Measurements from ENCODE around the gene AQP2.
A peak's percentile ranks its signal among the peaks of the same experiment; 100 is the strongest.

Gene AQP2

DNA sequence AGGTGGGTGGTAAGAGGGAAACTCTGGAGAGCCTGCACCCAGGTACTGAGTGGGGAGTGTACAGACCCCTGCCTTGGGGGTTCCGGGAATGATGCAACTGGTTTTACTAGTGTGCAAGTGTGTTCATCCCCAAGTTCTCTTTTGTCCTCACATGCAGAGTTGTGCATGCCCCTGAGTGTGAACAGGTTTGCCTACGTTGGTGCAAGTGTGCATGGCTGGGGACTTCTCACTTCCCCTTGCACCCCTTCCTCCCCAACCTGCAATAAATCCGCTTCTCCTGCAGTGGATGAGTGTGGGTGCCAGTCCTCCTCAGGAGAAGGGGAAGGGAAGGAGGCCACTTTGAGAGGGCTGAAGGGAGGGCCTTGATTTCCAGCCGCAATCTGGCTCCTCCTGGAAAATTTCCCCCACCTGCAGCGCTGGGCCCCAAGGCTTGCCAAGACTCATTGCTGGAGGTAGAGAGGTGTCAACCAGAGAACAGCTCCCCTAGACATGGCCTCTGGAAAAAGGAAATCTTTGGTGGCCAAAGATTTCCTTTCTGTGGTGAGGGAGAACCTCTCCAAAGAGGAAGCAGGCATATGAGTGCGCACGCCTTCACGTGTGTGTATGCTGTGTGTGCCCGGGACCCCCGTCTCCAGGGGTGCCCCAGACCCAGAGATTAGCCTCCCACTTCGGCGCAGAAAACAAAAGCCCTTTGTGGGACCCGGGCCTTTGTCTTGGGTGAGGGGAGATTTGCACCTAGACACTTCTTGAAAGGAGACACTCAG, 5.5 kb downstream of the AQP2 start:
- H3K4me3 ChIP-seq (ENCODE audit: low read depth, low read length) = no peak overlapping the region
- DNase-seq (ENCODE audit: low read depth) = no peak
- TF ChIP-seq, protein P1, sequence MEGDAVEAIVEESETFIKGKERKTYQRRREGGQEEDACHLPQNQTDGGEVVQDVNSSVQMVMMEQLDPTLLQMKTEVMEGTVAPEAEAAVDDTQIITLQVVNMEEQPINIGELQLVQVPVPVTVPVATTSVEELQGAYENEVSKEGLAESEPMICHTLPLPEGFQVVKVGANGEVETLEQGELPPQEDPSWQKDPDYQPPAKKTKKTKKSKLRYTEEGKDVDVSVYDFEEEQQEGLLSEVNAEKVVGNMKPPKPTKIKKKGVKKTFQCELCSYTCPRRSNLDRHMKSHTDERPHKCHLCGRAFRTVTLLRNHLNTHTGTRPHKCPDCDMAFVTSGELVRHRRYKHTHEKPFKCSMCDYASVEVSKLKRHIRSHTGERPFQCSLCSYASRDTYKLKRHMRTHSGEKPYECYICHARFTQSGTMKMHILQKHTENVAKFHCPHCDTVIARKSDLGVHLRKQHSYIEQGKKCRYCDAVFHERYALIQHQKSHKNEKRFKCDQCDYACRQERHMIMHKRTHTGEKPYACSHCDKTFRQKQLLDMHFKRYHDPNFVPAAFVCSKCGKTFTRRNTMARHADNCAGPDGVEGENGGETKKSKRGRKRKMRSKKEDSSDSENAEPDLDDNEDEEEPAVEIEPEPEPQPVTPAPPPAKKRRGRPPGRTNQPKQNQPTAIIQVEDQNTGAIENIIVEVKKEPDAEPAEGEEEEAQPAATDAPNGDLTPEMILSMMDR (conservative IDR thresholded peaks at IDR 0.05; ENCODE audit: low read depth, low read length) = no peak

DNA sequence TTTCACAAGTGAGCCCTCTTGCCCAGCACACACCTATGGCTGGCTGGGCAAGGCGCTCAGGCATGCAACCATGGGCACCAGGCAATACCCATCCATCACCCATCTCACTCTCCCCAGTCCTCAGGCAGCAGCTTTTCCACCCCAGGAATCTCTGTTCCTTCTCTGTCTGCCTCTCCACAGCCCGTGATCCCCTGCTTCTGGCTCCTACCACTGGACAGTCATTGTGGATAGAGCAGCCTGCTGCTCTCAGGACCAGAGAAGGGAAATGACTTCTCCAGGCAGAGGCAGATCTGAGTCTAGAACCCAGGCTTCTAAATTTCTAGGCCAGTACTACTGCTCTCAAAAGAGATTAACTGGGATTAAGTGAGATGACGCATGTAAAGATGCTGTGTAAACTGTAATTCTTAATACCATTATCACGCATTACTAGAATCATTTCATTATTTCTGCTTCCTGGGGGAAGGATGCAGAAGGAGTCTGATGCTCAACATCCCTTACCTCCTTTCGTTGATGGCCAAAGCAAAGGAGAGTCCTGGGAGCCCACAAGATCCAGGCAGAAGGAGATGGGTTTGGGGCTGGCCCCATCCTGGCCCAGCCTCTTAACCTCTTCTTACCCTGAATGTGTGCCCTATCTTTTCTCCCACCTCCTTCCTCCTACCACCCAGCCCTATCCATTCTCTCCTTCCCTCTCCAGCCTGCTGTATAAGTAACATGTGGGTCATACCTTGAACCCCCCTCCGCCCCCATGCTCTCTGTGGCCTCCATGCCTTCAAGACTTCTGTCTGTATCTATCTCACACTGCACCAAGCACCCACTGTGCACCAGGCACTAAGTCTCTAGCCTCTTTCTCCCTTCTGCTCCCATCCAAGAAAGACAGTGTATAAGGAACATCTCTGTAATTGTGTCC, 6.4 kb downstream of the AQP2 start:
- TF ChIP-seq, protein P1 (conservative IDR thresholded peaks at IDR 0.05; ENCODE audit: low read depth, low read length) = no peak
- no peak for DNase-seq (ENCODE audit: low read depth)
- H3K4me3 ChIP-seq (ENCODE audit: low read depth, low read length) = no peak overlapping the region

DNA sequence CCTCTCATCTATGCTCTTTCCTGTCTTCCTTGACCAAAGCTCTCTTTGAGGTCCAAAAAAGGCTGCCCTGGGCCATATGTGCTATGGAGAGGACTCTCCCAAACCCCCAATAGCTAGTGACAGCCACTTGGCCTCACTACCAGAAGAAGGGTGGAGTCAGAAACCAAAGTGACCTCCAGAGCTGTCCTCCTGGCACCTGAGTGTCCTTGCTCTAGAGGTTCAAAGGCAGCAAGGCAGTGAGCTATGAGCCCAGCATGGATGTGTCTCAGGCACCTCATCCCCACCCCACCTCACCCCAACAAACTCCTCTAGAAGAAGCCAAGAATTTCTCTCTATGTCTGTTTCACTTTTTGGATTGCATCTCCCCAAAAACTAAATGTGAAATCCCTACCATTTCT, 7.0 kb downstream of the AQP2 start:
- TF ChIP-seq, protein P1 (conservative IDR thresholded peaks at IDR 0.05; ENCODE audit: low read depth, low read length) = no peak
- DNase-seq (ENCODE audit: low read depth) = no peak
- no peak overlapping the region for H3K4me3 ChIP-seq (ENCODE audit: low read depth, low read length)

DNA sequence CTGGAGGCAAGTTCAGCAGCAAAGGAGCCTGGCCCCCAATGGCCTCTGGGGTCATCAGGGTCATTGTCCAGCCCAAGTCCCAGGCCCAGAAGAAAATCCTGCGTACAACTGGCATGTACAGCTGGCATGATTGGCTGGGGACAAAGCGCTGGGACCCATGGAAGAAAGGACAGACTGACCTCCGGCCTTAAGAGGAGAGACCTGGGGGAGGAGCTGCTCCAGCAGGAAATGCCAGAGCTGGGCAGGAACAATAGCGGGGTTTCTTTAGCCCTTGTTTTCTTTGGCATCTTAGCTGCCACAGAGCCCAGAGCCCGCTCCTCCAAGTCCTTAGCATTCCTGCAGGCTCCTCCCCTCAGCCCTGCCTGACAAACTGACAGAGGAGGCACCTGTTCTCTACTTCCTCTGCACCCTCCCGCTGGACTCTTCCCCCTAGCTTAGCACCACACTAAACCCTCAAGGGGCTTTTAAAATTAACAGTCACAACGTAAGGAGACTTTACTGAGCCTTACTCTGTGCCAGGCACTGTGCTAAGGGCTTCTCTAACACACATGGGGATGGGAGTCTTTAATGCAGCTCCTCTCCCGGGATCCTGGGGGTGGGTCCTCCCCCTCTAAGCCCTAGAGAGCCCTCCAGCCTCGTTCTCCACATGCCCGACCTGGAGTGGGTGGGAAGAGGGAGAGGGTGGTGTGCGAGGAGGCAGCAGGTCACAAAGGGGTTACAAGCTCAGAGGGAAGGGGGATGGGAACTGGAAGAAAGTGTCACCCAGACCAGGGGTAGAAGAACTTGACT, 9.3 kb downstream of the AQP2 start:
- DNase-seq (ENCODE audit: low read depth) = no peak
- TF ChIP-seq, protein P1 (conservative IDR thresholded peaks at IDR 0.05; ENCODE audit: low read depth, low read length) = no peak
- no peak overlapping the region for H3K4me3 ChIP-seq (ENCODE audit: low read depth, low read length)

DNA sequence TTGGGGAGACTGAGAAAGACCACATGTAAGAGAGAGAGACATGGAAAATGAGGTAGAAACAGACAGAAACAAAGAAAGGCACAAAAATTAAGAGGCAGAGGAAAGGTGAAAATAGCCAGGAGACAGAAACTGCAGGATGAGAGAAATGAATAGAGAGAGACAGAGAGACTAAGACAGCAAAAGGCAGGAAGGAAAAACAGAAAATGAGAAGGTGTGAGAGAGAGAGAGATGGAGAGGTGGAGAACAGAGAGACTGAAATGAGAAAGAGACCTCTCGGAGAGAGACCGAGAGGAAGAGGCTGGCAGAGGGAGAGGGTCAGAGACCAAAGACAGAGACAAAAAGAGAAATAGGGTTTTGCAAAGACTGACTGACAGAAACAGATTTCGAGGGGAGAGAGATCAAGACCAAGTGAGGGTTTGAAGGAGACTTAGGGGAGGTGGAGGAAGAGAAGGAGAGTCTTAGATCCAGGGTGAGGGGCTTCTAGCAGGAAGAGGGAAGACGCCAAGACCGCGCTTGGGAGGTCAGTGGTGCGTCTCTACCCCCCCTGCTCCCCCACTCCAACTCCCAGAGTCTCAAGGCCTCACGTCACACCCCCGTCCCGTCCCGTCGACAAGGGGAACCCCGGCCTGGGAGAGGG, 10.1 kb downstream of the AQP2 start:
- H3K4me3 ChIP-seq (ENCODE audit: low read depth, low read length) = no peak overlapping the region
- TF ChIP-seq, protein P1 (conservative IDR thresholded peaks at IDR 0.05; ENCODE audit: low read depth, low read length) = no peak
- no peak for DNase-seq (ENCODE audit: low read depth)

DNA sequence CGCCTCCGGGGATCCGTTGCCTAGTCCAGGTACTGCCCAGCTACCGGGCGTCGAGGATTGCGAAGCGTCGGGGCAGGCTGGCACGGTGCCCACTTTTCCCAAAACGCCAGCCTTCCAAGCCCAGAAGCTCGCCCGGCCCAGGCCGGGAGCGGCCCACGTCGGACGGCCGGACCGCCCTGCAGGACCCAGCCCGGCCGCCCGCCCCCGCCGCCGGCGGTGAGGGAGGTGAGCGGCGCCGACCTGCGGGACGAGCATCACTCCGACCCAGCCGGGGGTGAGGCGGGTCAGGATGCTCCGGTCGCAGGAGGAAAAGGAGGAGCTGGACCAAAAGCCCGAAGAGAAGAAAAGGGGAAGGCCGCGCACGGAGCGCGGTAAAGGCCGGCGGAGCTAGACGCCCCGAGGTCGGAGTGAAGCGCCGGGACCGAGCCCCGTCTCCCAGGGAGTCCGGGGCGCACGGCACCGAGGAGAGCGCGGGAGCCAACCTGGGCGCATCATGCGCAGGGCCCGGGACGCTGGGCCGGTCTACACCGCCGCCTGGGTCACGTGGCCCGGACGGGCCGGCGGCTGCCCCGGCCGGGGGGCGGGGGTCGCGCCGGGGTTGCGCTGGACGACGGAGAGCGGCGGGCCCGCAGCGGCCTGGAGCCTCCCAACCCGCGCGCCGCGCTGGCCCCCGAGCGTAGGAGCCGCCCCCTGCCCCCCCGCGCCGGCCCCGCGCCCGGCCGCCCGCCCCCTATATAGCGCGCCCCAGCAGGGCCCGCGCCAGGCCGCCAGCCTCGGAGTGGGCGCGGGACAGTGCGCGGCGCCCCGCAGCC, 10.8 kb downstream of the AQP2 start, which contains the start of gene AQP5:
Gene AQP5, plus strand, starts transcription at position 762 of the 812 bp plus-strand sequence. CDS start 146 bp downstream, outside the sequence.
- no peak for DNase-seq (ENCODE audit: low read depth)
- TF ChIP-seq, protein P1 (conservative IDR thresholded peaks at IDR 0.05; ENCODE audit: low read depth, low read length) = no peak
- peak within 1 kb of the TSS; percentile 5 for H3K4me3 ChIP-seq (ENCODE audit: low read depth, low read length)

Measured in choroid plexus epithelial cell (primary cell).